ENCODE measurements around the gene ACOX1. TPM values are rescaled to one million over a fixed set of nuclear protein-coding genes. Genes with fewer than 3 reads are reported as not detected.
"Not testable (repeated sequence)": the region's sequence is repeated elsewhere in the genome, so short reads cannot be mapped to it uniquely, and the experiment has no call there.

ACOX1 gene
- total and polyA plus RNA-seq, 8 donors = 11.9 to 133 (median 29.8) TPM

DNA sequence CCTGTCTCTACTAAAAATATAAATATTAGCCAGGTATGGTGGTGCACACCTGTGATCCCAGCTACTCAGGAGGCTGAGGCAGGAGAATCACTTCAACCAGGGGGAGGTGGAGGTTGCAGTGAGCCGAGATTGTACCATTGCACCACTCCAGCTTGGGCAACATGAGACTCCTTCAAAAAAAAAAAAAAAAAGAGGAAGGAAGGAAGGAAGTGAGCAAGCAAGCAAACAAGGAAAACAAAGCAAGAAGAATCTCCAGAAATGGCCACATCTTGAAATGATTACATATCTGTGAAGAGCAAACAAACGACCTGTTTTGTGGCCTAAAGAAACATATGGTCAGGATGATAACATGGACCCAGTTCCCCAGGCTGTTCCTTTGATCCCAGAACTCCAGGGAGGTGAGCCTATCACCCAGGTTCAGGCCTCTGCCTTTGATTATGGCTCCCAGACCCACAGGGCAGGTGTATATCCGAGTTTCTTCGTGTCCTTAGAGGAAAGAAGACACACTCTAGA lies 8.9 kb downstream of the ACOX1 start:
- intact Hi-C loops (cut with DNase I; ENCODE audit: low total_unique reads) = no loop called here
- no peak overlapping the region for H3K4me3 ChIP-seq
- TF ChIP-seq POLR2AphosphoS5 (IDR thresholded peaks at IDR 0.05) = peak in 1 of 3 donors; percentile 36
- TF ChIP-seq, protein P1, sequence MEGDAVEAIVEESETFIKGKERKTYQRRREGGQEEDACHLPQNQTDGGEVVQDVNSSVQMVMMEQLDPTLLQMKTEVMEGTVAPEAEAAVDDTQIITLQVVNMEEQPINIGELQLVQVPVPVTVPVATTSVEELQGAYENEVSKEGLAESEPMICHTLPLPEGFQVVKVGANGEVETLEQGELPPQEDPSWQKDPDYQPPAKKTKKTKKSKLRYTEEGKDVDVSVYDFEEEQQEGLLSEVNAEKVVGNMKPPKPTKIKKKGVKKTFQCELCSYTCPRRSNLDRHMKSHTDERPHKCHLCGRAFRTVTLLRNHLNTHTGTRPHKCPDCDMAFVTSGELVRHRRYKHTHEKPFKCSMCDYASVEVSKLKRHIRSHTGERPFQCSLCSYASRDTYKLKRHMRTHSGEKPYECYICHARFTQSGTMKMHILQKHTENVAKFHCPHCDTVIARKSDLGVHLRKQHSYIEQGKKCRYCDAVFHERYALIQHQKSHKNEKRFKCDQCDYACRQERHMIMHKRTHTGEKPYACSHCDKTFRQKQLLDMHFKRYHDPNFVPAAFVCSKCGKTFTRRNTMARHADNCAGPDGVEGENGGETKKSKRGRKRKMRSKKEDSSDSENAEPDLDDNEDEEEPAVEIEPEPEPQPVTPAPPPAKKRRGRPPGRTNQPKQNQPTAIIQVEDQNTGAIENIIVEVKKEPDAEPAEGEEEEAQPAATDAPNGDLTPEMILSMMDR (IDR thresholded peaks at IDR 0.05) = no peak
- DNase-seq = no peak
- no peaks in the 10 kb centered on the region for H3K9me3 ChIP-seq
- no peaks in the 10 kb centered on the region for H3K27me3 ChIP-seq
- peaks cover 6 to 72% (median 14%) of the 10 kb centered on the region in 4 donors for H3K4me1 ChIP-seq
- H3K27ac ChIP-seq = peak overlapping the region in 4 of 5 donors; percentile 4 to 69 (median 48)
- peaks cover 7 to 64% (median 52%) of the 10 kb centered on the region in 4 donors for H3K36me3 ChIP-seq
- 21 to 49% (median 34%) methylated on average over 4 of the region's 4 CpGs for WGBS, 5 donors

DNA sequence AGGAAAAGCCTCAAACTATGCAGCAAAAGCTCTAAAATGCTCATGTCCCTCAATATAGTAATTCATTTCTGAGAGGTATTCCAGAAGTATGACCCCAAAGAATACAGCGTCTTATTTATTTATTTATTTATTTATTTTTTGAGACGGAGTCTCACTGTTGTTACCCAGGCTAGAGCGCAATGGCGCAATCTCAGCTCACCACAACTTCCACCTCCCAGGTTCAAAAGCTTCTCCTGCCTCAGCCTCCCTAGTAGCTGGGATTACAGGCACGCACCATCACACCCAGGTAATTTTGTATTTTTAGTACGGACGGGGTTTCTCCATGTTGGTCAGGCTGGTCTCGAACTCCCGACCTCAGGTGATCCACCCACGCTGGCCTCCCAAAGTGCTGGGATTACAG lies 9.9 kb downstream of the ACOX1 start:
- Histone ChIP-seq H3K4me1 (peaks cover 6 to 64% (median 12%) of the 10 kb centered on the region in 4 donors), H3K36me3 (peaks cover 7 to 64% (median 49%) of the 10 kb centered on the region in 4 donors), H3K27ac (peak overlapping the region in 2 of 5 donors; percentile 63 to 69)
- DNase-seq; H3K9me3 ChIP-seq; intact Hi-C loops (cut with DNase I; ENCODE audit: low total_unique reads); H3K4me3 ChIP-seq; H3K27me3 ChIP-seq: not testable (repeated sequence)
- whole genome bisulfite sequencing, 5 donors = 85 to 98% (median 93%) methylated on average over 10 of the region's 10 CpGs

DNA sequence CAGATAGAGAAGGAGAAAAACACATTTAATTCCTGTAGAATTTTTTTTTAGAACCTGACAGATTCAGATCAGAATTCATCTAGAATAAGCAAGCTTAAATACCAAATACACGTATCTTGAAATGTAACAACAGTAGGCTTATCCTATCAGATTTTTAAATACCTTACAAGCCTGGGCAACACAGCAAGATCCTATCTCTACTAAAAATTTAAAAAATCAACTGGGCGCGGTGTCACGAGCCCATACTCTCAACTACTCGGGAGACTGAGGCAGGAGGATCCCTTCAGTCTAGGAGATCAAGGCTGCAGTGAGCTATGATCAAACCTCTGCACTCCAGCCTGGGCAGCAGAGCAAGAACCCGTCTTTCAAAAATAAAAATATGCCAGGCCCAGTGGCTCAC lies 13.5 kb downstream of the ACOX1 start:
- H3K36me3 ChIP-seq = peaks cover 4 to 47% (median 31%) of the 10 kb centered on the region in 4 donors
- TF ChIP-seq POLR2AphosphoS5 (IDR thresholded peaks at IDR 0.05) (no peak), POLR2A (IDR thresholded peaks at IDR 0.05) (no peak), EP300 (IDR thresholded peaks at IDR 0.05) (no peak)
- TF ChIP-seq, protein P1 (IDR thresholded peaks at IDR 0.05) = no peak
- H3K27ac ChIP-seq = no peak overlapping the region
- peaks cover 2 to 55% (median 10%) of the 10 kb centered on the region in 4 donors for H3K4me1 ChIP-seq
- no peaks in the 10 kb centered on the region for H3K9me3 ChIP-seq
- DNase-seq = no peak
- 84 to 88% (median 86%) methylated on average over 6 of the region's 6 CpGs for WGBS, 5 donors
- no peaks in the 10 kb centered on the region for H3K27me3 ChIP-seq
- H3K4me3 ChIP-seq = no peak overlapping the region
- intact Hi-C loops (cut with DNase I; ENCODE audit: low total_unique reads) = no loop called here

DNA sequence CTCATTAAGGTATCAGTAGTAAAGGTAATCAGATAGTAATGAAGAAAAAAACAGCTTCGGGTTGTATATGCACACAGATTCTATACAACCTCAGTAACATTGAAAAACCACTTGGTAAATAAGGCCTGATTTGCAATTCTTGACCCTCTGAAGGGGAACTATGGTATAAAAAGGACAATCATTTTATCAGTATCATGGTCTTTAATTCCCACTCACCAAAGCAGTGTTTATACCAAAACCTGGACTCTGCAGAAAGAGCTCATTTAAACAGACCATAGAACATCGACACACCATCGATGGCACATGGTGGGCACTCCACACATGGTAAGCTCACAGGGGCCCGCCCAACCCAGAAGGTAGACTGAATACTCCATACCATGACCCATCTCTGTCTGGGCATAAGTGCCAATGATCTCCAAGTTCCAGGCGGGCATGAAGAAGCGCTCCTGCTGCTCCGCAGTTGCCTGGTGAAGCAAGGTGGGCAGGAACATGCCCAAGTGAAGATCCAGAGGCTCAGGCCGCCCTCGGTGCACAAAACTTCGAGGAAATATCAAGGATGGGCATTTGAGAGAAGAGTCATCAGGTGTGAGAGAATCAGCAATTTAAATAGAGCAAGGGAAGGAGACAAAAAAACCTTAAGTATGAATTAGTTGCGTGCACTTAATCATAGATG lies 19.0 kb downstream of the ACOX1 start:
- no peak for DNase-seq
- WGBS, 5 donors = 73 to 86% (median 81%) methylated on average over 11 of the region's 11 CpGs
- TF ChIP-seq EP300 (IDR thresholded peaks at IDR 0.05) (no peak), POLR2A (IDR thresholded peaks at IDR 0.05) (no peak), POLR2AphosphoS5 (IDR thresholded peaks at IDR 0.05) (no peak)
- TF ChIP-seq, protein P1 (IDR thresholded peaks at IDR 0.05) = no peak
- Histone ChIP-seq H3K9me3 (no peaks in the 10 kb centered on the region), H3K4me3 (no peak overlapping the region), H3K36me3 (peaks cover 15 to 51% (median 38%) of the 10 kb centered on the region in 4 donors), H3K27ac (peak overlapping the region; percentile 10 to 74 (median 54)), H3K27me3 (no peaks in the 10 kb centered on the region), H3K4me1 (peaks cover 19 to 56% (median 33%) of the 10 kb centered on the region in 4 donors)
- intact Hi-C loops (cut with DNase I; ENCODE audit: low total_unique reads) = no loop called here

Data from stomach (tissue), 9 donors.